ENCODE data around the gene RGS12. TPM values are rescaled to one million over a fixed set of nuclear protein-coding genes. Genes with fewer than 3 reads are reported as not detected.

Gene RGS12
- polyA plus RNA-seq, 3 donors = 0.75 to 15.3 (median 2.7) TPM

GRCh38 chr4:3314706-3315260, 22.0 kb downstream of the RGS12 start:
- 93% methylated on average over 9 of the region's 13 CpGs for WGBS (ENCODE audit: insufficient coverage)
- no peaks in the 10 kb centered on the region for H3K79me2 ChIP-seq (ENCODE audit: insufficient read depth, low read length)
- no peak overlapping the region for H3K4me2 ChIP-seq (replicated peaks; ENCODE audit: extremely low read depth, low read length, poor library complexity, severe bottlenecking)
- H3K27ac ChIP-seq (ENCODE audit: low read depth in 1 of 2, low read length in 2 of 2) = no peak overlapping the region
- H3K9ac ChIP-seq (ENCODE audit: insufficient read depth, low read length, poor library complexity, severe bottlenecking) = no peak overlapping the region
- H3K9me3 ChIP-seq (replicated peaks in 1 of 2; ENCODE audit: control insufficient read depth in 1 of 2, insufficient read depth in 1 of 2, low read length in 2 of 2) = no peaks in the 10 kb centered on the region
- intact Hi-C loops (cut with micrococcal nuclease) = no loop called here
- H2AFZ ChIP-seq (ENCODE audit: insufficient read depth, low read depth, low read length, poor library complexity, severe bottlenecking) = no peak overlapping the region
- peaks cover 0 to 2% (median 0%) of the 10 kb centered on the region in 7 donors for H3K9me3 Mint-ChIP-seq
- no peaks in the 10 kb centered on the region for H3K4me1 ChIP-seq (ENCODE audit: control insufficient read depth in 1 of 2, insufficient read depth in 2 of 2, low read length in 2 of 2)
- H3K27me3 ChIP-seq (ENCODE audit: control insufficient read depth in 2 of 2, insufficient read depth in 2 of 2, low read length in 2 of 2) = no peaks in the 10 kb centered on the region
- no peak for TF ChIP-seq CTCF (IDR thresholded peaks at IDR 0.05)
- H3K4me3 ChIP-seq (replicated peaks in 1 of 3; ENCODE audit: low read depth in 2 of 3, low read length in 3 of 3) = no peak overlapping the region
- H3K27me3 Mint-ChIP-seq (ENCODE audit: low read depth in 3 of 3) = peaks cover 0 to 4% (median 3%) of the 10 kb centered on the region in 3 donors
- peaks cover 3 to 11% of the 10 kb centered on the region in 2 donors for H3K36me3 Mint-ChIP-seq
- H3K36me3 ChIP-seq (replicated peaks in 1 of 2; ENCODE audit: control insufficient read depth in 1 of 2, insufficient read depth in 2 of 2, low read length in 2 of 2) = no peaks in the 10 kb centered on the region
- H4K20me1 ChIP-seq (ENCODE audit: insufficient read depth, low read length) = no peaks in the 10 kb centered on the region
- DNase-seq = no peak
- no peak overlapping the region for H3K4me3 Mint-ChIP-seq
- H3K27ac Mint-ChIP-seq = no peak overlapping the region
- no peaks in the 10 kb centered on the region for H3K4me1 Mint-ChIP-seq

- Histone ChIP-seq H3K4me2 (replicated peaks; ENCODE audit: extremely low read depth, low read length, poor library complexity, severe bottlenecking) (no peak overlapping the region), H3K9ac (ENCODE audit: insufficient read depth, low read length, poor library complexity, severe bottlenecking) (no peak overlapping the region), H3K27me3 (ENCODE audit: control insufficient read depth in 2 of 2, insufficient read depth in 2 of 2, low read length in 2 of 2) (no peaks in the 10 kb centered on the region), H3K79me2 (ENCODE audit: insufficient read depth, low read length) (no peaks in the 10 kb centered on the region), H3K27ac (ENCODE audit: low read depth in 1 of 2, low read length in 2 of 2) (no peak overlapping the region), H2AFZ (ENCODE audit: insufficient read depth, low read depth, low read length, poor library complexity, severe bottlenecking) (no peak overlapping the region), H3K9me3 (replicated peaks in 1 of 2; ENCODE audit: control insufficient read depth in 1 of 2, insufficient read depth in 1 of 2, low read length in 2 of 2) (no peaks in the 10 kb centered on the region), H4K20me1 (ENCODE audit: insufficient read depth, low read length) (no peaks in the 10 kb centered on the region), H3K36me3 (replicated peaks in 1 of 2; ENCODE audit: control insufficient read depth in 1 of 2, insufficient read depth in 2 of 2, low read length in 2 of 2) (no peaks in the 10 kb centered on the region), H3K4me3 (replicated peaks in 1 of 3; ENCODE audit: low read depth in 2 of 3, low read length in 3 of 3) (no peak overlapping the region), H3K4me1 (ENCODE audit: control insufficient read depth in 1 of 2, insufficient read depth in 2 of 2, low read length in 2 of 2) (no peaks in the 10 kb centered on the region)
- 100% methylated on average over 1 of the region's 7 CpGs for WGBS (ENCODE audit: insufficient coverage)
- no peak overlapping the region for H3K27ac Mint-ChIP-seq
- intact Hi-C loops (cut with micrococcal nuclease) = no loop called here
- no peak for TF ChIP-seq CTCF (IDR thresholded peaks at IDR 0.05)
- no peak overlapping the region for H3K4me3 Mint-ChIP-seq
- H3K27me3 Mint-ChIP-seq (ENCODE audit: low read depth in 3 of 3) = peaks cover 0 to 4% (median 3%) of the 10 kb centered on the region in 3 donors
- peaks cover 3 to 13% of the 10 kb centered on the region in 2 donors for H3K36me3 Mint-ChIP-seq
- H3K9me3 Mint-ChIP-seq = peaks cover 0 to 2% (median 0%) of the 10 kb centered on the region in 7 donors
- no peaks in the 10 kb centered on the region for H3K4me1 Mint-ChIP-seq
- DNase-seq = no peak
Observed at GRCh38 chr4:3315566-3315965, 22.7 kb downstream of the RGS12 start.
